Lung microvascular endothelial cell (primary cell): ENCODE results near the gene MYOT. TPM values are rescaled to one million over a fixed set of nuclear protein-coding genes. Genes with fewer than 3 reads are reported as not detected.
"Not testable (repeated sequence)": the region's sequence is repeated elsewhere in the genome, so short reads cannot be mapped to it uniquely, and the experiment has no call there.

ENCODE experiments used
- DNase-seq, 2 donors: peaks; one replicate each; pipeline versions ENCODE4 v3.0.0 to v3.0.0-alpha.2; 2010; ENCODE audit warnings: low read depth in 2 of 2
- total RNA-seq: library from RNA; depleted of rRNA; stranded (reverse); fragments of >200 nt; gene quantifications from 2 replicates; pipeline ENCODE4 v1.2.1, GENCODE V29; 2014

The MYOT gene
- not detected in 2 replicates for total RNA-seq

- DNase-seq, result no peak
Observed at GRCh38 chr5:137867664-137868063, at the start of gene MYOT. MYOT (plus strand) TSS chr5:137867860; CDS start chr5:137870652, 2,792 bp downstream.

- no peak for DNase-seq
Observed at GRCh38 chr5:137819766-137820165, 47.9 kb upstream of the MYOT start.

GRCh38 chr5:137822158-137822764, 45.4 kb upstream of the MYOT start:
- DNase-seq, result peak; percentile 34 to 52

- DNase-seq, result no peak
Observed at GRCh38 chr5:137822984-137823383, 44.7 kb upstream of the MYOT start.

- DNase-seq, result no peak
Observed at GRCh38 chr5:137825165-137825564, 42.5 kb upstream of the MYOT start.

- DNase-seq, result no peak
Observed at GRCh38 chr5:137826067-137826466, 41.6 kb upstream of the MYOT start.

GRCh38 chr5:137828180-137828579, 39.5 kb upstream of the MYOT start:
- DNase-seq, result no peak

- no peak for DNase-seq
Observed at GRCh38 chr5:137828664-137829063, 39.0 kb upstream of the MYOT start.

- no peak for DNase-seq
Observed at GRCh38 chr5:137831105-137831504, 36.6 kb upstream of the MYOT start.

- DNase-seq, result peak in 1 of 2 donors; percentile 55
Observed at GRCh38 chr5:137831526-137831925, 36.1 kb upstream of the MYOT start.

- DNase-seq, result no peak
Observed at GRCh38 chr5:137832416-137832815, 35.2 kb upstream of the MYOT start.

- DNase-seq, result peak in 1 of 2 donors; percentile 9
Observed at GRCh38 chr5:137833463-137833862, 34.2 kb upstream of the MYOT start.

GRCh38 chr5:137834498-137835049, 33.1 kb upstream of the MYOT start:
- no peak for DNase-seq

GRCh38 chr5:137836298-137836697, 31.4 kb upstream of the MYOT start:
- no peak for DNase-seq

- no peak for DNase-seq
Observed at GRCh38 chr5:137836997-137837396, 30.7 kb upstream of the MYOT start.

- DNase-seq, result peak in 1 of 2 donors; percentile 9
Observed at GRCh38 chr5:137837491-137838394, 29.9 kb upstream of the MYOT start.

GRCh38 chr5:137838976-137839375, 28.7 kb upstream of the MYOT start:
- no peak for DNase-seq

GRCh38 chr5:137842296-137842695, 25.4 kb upstream of the MYOT start:
- no peak for DNase-seq

GRCh38 chr5:137843676-137844299, 23.9 kb upstream of the MYOT start:
- DNase-seq, result no peak

GRCh38 chr5:137845472-137845871, 22.2 kb upstream of the MYOT start:
- no peak for DNase-seq

- DNase-seq, result no peak
Observed at GRCh38 chr5:137847687-137848086, 20.0 kb upstream of the MYOT start.

GRCh38 chr5:137853165-137853564, 14.5 kb upstream of the MYOT start:
- DNase-seq, result not testable (repeated sequence)
